Stimulated activated CD4-positive, alpha-beta T cell treated with anti-CD3 and anti-CD28 coated beads, Interleukin-15, amount 100 ng/mL, for 24 hours (primary cell): ENCODE results near the gene GSTM5.
"Not testable (repeated sequence)": the region's sequence is repeated elsewhere in the genome, so short reads cannot be mapped to it uniquely, and the experiment has no call there.

Experiments
- DNase-seq: peaks from one replicate; pipeline ENCODE4 v3.0.0-alpha.2; 2020

The GSTM5 gene

GRCh38 chr1:109697861-109698260 lies 14.2 kb upstream of the GSTM5 start:
- DNase-seq, result not testable (repeated sequence)

- DNase-seq, result not testable (repeated sequence)
These were observed 9.1 kb upstream of the GSTM5 start for GRCh38 chr1:109702940-109703339.

GRCh38 chr1:109704173-109704572 lies 7.9 kb upstream of the GSTM5 start:
- DNase-seq, result no peak

- DNase-seq, result no peak
These were observed 6.6 kb upstream of the GSTM5 start for GRCh38 chr1:109705411-109705810.

GRCh38 chr1:109708949-109709348 lies 3.1 kb upstream of the GSTM5 start:
- not testable (repeated sequence) for DNase-seq

- DNase-seq, result not testable (repeated sequence)
These were observed 2.2 kb upstream of the GSTM5 start for GRCh38 chr1:109709822-109710221.

GRCh38 chr1:109712321-109712864 lies 342 bp downstream of the GSTM5 start:
- no peak for DNase-seq

GRCh38 chr1:109713636-109714035 lies 1.6 kb downstream of the GSTM5 start:
- DNase-seq, result no peak

- no peak for DNase-seq
These were observed 2.8 kb downstream of the GSTM5 start for GRCh38 chr1:109714661-109715372.

- DNase-seq, result no peak
These were observed 4.1 kb downstream of the GSTM5 start for GRCh38 chr1:109716121-109716520.

GRCh38 chr1:109716570-109717090 lies 4.6 kb downstream of the GSTM5 start:
- no peak for DNase-seq

- DNase-seq, result no peak
These were observed 5.7 kb downstream of the GSTM5 start for GRCh38 chr1:109717729-109718128.

GRCh38 chr1:109718495-109718894 lies 6.4 kb downstream of the GSTM5 start:
- no peak for DNase-seq

GRCh38 chr1:109719337-109719837 lies 7.3 kb downstream of the GSTM5 start:
- DNase-seq, result no peak

- DNase-seq, result no peak
These were observed 9.0 kb downstream of the GSTM5 start for GRCh38 chr1:109721042-109721441.

GRCh38 chr1:109721971-109722370 lies 9.9 kb downstream of the GSTM5 start:
- no peak for DNase-seq

- no peak for DNase-seq
These were observed 11.0 kb downstream of the GSTM5 start for GRCh38 chr1:109722908-109723691.

GRCh38 chr1:109724933-109725332 lies 12.9 kb downstream of the GSTM5 start:
- no peak for DNase-seq

- DNase-seq, result no peak
These were observed 13.5 kb downstream of the GSTM5 start for GRCh38 chr1:109725510-109725909.

- DNase-seq, result no peak
These were observed 14.0 kb downstream of the GSTM5 start for GRCh38 chr1:109726007-109726406.

- no peak for DNase-seq
These were observed 14.8 kb downstream of the GSTM5 start for GRCh38 chr1:109726728-109727373.

- DNase-seq, result no peak
These were observed 16.8 kb downstream of the GSTM5 start for GRCh38 chr1:109728870-109729269.

GRCh38 chr1:109730666-109731065 lies 18.6 kb downstream of the GSTM5 start:
- no peak for DNase-seq
